LHCN-M2 (cell line): Measurements from ENCODE around the gene LCN2. TPM values are rescaled to one million over a fixed set of nuclear protein-coding genes. Genes with fewer than 3 reads are reported as not detected.
A peak's percentile ranks its signal among the peaks of the same experiment; 100 is the strongest.

Experiments
- DNase-seq: peaks from one replicate; pipeline ENCODE4 v3.0.0-alpha.2; 2012; ENCODE audit warnings: low read depth
- total RNA-seq: library from RNA; depleted of rRNA; stranded (reverse); fragments of >200 nt; gene quantifications from 2 replicates; pipeline ENCODE4 v1.2.3, GENCODE V29; 2014; rRNA removed

LCN2 gene
- total RNA-seq, 1 experiment from 2014 or later, result not detected

DNA sequence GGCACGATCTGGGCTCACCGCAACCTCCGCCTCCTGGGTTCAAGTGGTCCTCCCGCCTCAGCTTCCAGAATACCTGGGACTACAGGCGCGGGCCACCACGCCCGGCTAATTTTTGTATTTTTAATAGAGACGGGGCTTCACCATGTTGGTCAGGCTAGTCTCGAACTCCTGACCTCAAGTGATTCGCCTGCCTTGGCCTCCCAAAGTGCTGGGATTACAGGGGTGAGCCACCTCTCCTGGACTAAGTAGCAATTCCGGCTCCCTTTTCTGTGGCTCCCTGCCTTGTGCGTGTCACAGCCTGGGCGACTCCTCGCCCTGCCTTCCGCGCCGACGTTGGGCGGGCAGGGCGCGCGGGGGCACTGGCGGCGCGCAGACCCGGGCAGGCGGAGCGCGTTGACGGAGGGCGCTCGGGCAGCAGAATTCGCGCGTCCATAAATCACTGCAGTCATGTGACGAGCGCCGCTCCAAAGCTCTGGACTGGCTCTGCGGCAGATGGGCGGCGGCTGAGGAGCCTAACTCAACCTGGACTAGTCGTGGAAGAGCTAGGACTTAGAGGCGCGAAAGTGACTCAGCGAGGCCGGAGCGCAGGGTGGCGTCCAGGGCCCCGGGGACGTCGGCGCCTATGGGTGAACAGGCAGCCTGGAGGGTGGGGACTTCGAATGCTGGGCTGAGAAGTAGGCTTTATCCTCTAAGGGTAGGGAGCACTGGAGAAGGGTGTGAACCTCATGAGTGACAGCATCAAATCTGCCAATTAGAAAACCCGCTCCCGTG is 43.5 kb downstream of the LCN2 start:
- DNase-seq, result no peak

DNA sequence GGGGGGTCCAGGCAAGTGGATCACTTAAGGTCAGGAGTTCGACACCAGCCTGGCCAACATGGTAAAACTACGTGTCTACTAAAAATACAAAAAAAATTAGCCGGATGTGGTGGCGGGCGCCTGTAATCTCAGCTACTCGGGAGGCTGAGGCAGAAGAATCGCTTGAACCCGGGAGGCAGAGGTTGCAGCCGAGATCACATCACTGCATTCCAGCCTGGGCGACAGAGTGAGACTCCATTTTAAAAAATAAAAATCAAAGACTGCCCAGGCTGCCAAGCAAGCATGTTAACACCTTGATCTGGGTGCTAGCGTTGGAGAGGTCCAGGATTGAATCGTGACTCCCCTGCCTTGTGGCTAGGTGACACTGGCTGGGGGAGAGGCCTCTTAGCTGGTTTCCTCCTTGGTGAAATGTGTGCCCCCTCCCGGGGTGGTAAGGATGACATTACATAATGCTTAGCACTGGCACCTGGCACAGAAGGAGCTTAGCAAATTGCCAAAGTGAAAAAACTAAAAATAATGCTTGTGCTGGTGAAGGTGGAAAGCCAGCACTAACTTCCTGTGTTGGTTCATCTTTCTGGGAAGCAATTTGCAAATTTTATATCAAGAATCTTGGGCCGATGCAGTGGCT is 44.3 kb downstream of the LCN2 start:
- no peak for DNase-seq

DNA sequence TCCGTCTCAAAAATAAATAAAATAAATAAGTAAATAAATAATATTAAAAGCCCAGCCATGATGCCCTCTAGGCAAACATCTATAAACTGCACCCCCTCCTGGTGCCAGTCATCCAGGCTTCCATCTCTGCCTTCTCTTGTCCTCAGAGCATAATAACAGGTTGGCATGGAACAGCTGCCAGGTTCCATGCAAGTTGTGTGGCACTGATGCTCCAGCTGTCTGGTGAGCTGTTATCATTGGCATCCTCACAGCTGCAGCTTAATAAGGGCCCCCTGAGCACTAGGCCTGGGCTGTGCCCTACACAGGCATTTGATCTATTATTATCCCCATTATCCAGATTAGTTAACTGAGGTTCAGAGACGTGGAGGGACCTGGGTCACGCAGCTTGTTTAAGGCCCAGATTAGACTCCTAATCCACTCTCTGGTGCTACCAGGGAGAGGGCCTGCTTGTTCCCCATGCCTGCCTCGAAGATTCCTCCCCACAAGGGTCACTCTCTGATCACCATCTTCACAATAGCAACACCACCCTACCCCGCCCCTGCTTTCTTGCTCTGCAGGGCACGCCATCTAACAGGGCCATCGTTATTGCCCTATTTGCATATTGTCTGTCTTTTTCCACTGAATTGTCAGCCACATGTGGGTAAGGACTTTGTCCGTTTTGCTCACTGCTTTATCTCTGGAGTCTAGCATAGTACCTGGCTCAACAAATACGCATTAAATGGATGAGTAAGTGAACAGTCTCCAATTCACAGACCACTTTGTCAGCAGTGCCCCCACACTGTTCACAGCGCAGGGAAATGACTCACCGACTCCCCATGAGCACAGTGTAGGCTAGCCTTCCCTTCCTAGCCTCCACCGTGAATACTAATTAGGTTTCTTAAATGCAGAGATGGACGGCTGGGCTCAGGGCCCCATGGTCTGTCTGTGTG is 52.5 kb downstream of the LCN2 start:
- peak; percentile 73 for DNase-seq

DNA sequence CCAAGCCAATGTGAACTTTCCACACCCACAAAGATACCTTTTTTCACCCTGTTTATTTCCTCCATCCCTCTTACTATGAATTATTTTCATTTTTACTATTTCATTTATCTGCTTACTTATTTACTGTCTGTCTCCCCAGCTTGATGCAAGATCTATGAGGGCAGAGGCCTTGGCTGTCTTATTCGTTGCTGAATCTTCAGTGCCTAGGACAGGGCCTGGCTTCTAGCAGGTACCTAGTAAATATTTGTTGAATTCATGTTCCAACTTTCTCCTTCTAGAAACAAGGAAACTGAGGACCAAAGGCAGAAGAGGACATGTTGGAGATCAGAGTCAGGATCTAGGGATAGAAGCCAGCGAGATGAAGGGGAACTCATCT is 53.4 kb downstream of the LCN2 start:
- no peak for DNase-seq

Other genes with a start within 250 kb of the LCN2 start
- 105 and 110 TPM in 2 replicates for gene ST6GALNAC6, start 249.8 kb upstream of the LCN2 start, total RNA-seq
- gene ST6GALNAC4, start 232.4 kb upstream of the LCN2 start, total RNA-seq, result 41.6 and 50.9 TPM in 2 replicates
- gene PIP5KL1, start 218.7 kb upstream of the LCN2 start, total RNA-seq, result 2.0 and 2.6 TPM in 2 replicates
- 29.0 and 29.5 TPM in 2 replicates for gene DPM2, start 211.6 kb upstream of the LCN2 start, total RNA-seq
- 4.8 and 12.2 TPM in 2 replicates for gene EEIG1, start 168.5 kb upstream of the LCN2 start, total RNA-seq
- 13.5 and 14.0 TPM in 2 replicates for gene NAIF1, start 82.1 kb upstream of the LCN2 start, total RNA-seq
- 24.9 and 25.2 TPM in 2 replicates for gene SLC25A25, start 81.2 kb upstream of the LCN2 start, total RNA-seq
- gene PTGES2, start 21.7 kb upstream of the LCN2 start, total RNA-seq, result 60.7 and 62.8 TPM in 2 replicates
- 180 and 197 TPM in 2 replicates for gene BBLN, start 10.8 kb downstream of the LCN2 start, total RNA-seq
- 43.8 and 57.0 TPM in 2 replicates for gene CIZ1, start 42.1 kb downstream of the LCN2 start, total RNA-seq
- 0.17 TPM in 1 of 2 replicates, not detected in the other for gene DNM1, start 53.9 kb downstream of the LCN2 start, total RNA-seq
- 73.2 and 76.5 TPM in 2 replicates for gene GOLGA2, start 126.6 kb downstream of the LCN2 start, total RNA-seq
- 40.9 and 41.7 TPM in 2 replicates for gene SWI5, start 126.8 kb downstream of the LCN2 start, total RNA-seq
- gene TRUB2, start 173.0 kb downstream of the LCN2 start, total RNA-seq, result 15.6 and 19.2 TPM in 2 replicates
- gene COQ4, start 173.4 kb downstream of the LCN2 start, total RNA-seq, result 32.9 and 40.1 TPM in 2 replicates
- 37.3 and 37.5 TPM in 2 replicates for gene SLC27A4, start 191.1 kb downstream of the LCN2 start, total RNA-seq
- gene URM1, start 221.9 kb downstream of the LCN2 start, total RNA-seq, result 46.4 and 49.4 TPM in 2 replicates